Suprapubic skin (tissue), 3 donors: ENCODE results near the gene PRCD.

Experiments
- POLR2A ChIP-seq, 2 donors: fragments of 450-650 bp; IDR thresholded peaks; one replicate each; pipeline ENCODE4 v1.6.1; 2017; ENCODE audit warnings: antibody characterized with exemption in 2 of 2, mild to moderate bottlenecking in 2 of 2, moderate library complexity in 2 of 2
- TF ChIP-seq, protein P1 (sequence below), 2 donors: fragments of 200-600 bp in 1 of 2; fragments of 450-650 bp in 1 of 2; sonication (generic) in 1 of 2; IDR thresholded peaks; one replicate each; pipeline ENCODE4 v1.5.1; 2016 to 2019; ENCODE audit warnings: antibody characterized with exemption in 2 of 2, mild to moderate bottlenecking in 1 of 2, moderate library complexity in 1 of 2

DNA sequence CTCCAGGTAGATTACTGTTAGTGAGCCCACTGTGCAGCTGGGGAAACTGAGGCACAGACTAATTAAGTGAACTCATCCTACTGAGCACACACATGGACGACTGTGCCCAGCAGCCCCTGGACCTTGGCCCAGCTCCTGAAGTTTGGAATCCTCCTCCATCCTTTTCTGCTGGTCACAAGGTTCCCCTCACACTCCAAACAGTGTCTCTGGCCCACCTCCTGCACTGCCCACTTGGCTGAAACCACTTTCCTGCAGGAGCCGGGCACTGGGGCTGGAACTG lies 42.2 kb upstream of the PRCD start:
- TF ChIP-seq, protein P1, sequence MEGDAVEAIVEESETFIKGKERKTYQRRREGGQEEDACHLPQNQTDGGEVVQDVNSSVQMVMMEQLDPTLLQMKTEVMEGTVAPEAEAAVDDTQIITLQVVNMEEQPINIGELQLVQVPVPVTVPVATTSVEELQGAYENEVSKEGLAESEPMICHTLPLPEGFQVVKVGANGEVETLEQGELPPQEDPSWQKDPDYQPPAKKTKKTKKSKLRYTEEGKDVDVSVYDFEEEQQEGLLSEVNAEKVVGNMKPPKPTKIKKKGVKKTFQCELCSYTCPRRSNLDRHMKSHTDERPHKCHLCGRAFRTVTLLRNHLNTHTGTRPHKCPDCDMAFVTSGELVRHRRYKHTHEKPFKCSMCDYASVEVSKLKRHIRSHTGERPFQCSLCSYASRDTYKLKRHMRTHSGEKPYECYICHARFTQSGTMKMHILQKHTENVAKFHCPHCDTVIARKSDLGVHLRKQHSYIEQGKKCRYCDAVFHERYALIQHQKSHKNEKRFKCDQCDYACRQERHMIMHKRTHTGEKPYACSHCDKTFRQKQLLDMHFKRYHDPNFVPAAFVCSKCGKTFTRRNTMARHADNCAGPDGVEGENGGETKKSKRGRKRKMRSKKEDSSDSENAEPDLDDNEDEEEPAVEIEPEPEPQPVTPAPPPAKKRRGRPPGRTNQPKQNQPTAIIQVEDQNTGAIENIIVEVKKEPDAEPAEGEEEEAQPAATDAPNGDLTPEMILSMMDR (IDR thresholded peaks at IDR 0.05) = no peak
- no peak for TF ChIP-seq POLR2A (IDR thresholded peaks at IDR 0.05)
